Tibial nerve (tissue), 4 donors: Measurements from ENCODE around the gene SYT8. TPM values are rescaled to one million over a fixed set of nuclear protein-coding genes. Genes with fewer than 3 reads are reported as not detected.

ENCODE experiments used
- DNase-seq, 2 donors: peaks; one replicate each; pipeline ENCODE4 v3.0.0-alpha.2; 2019; ENCODE audit warnings: low spot score in 2 of 2
- H3K27ac ChIP-seq, 4 donors: fragments of 200-600 bp; sonication (generic) in 3 of 4; one replicate each; pipeline ENCODE4 v1.5.1; 2017 to 2019; ENCODE audit warnings: mild to moderate bottlenecking in 1 of 4
- H3K27me3 ChIP-seq, 2 donors: fragments of 200-600 bp; sonication (generic) in 1 of 2; one replicate each; pipeline versions ENCODE4 v1.5.1 to v1.6.0; 2017 to 2019
- H3K36me3 ChIP-seq, 3 donors: fragments of 200-600 bp; sonication (generic); one replicate each; pipeline ENCODE4 v1.5.1; 2018 to 2019
- H3K4me1 ChIP-seq, 4 donors: fragments of 200-600 bp; sonication (generic) in 3 of 4; one replicate each; pipeline ENCODE4 v1.5.1; 2017 to 2019
- H3K4me3 ChIP-seq, 4 donors: fragments of 200-600 bp; sonication (generic) in 3 of 4; one replicate each; pipeline ENCODE4 v1.5.1; 2017 to 2019; ENCODE audit warnings: mild to moderate bottlenecking in 1 of 4, moderate library complexity in 1 of 4
- H3K9me3 ChIP-seq, 4 donors: fragments of 200-600 bp; sonication (generic) in 3 of 4; one replicate each; pipeline ENCODE4 v1.5.1; 2017 to 2019
- EP300 ChIP-seq, 2 donors: sonication (generic); formaldehyde crosslinking; IDR thresholded peaks; one replicate each; pipeline ENCODE4 v1.6.1; 2017; ENCODE audit warnings: antibody characterized with exemption in 2 of 2, mild to moderate bottlenecking in 1 of 2
- POLR2A ChIP-seq, 2 donors: fragments of 450-650 bp; IDR thresholded peaks; one replicate each; pipeline ENCODE4 v1.6.1; 2017; ENCODE audit warnings: antibody characterized with exemption in 2 of 2, mild to moderate bottlenecking in 2 of 2, moderate library complexity in 2 of 2
- WGBS, 2 donors: methylation state at CpG; one replicate each; pipeline ENCODE4 v1.1.5; 2018; 5-methylcytosine and 5-hydroxymethylcytosine counted together
- total RNA-seq, 4 donors: library from RNA; depleted of rRNA; stranded (reverse); fragments of >200 nt; gene quantifications; one replicate each; pipeline ENCODE4 v1.1.0, GENCODE V29; 2016
- TF ChIP-seq, protein P1 (sequence below), 5 experiments: fragments of 200-600 bp in 3 of 5; fragments of 450-650 bp in 2 of 5; sonication (generic) in 3 of 5; IDR thresholded peaks; one replicate each; pipeline ENCODE4 v1.5.1; 2016 to 2019; ENCODE audit warnings: antibody characterized with exemption in 5 of 5, mild to moderate bottlenecking in 3 of 5, moderate library complexity in 2 of 5

SYT8 gene
- total RNA-seq, 4 donors from 2014 or later: 0.39 to 4.2 (median 1.0) TPM; not detected in 1

DNA sequence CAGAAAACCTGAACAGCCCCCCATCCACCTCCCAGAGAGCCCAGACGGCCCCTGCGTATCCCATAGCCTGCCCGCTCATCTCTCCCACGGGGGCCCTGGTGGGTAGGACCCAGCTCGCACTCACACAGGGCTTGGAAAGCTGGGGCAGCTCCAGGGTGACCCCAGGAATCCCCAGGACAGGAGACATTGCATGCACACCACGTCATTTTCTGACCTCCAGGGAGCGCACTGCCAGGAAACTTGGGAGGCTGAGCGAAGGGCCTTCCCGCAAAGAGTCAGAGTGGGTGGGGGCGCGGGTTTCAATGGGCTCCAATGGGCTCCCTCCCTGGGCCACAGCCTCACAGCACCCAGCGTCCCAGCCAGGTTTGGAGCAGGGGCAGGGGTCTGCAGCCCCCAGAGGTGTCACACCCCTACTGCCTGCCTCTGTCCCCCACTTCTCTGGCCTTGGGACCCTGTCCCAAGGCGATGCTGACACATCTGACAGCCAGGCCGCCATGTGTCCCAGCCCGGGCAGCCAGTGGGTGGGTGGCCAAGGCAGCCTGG, 8.2 kb upstream of the SYT8 start:
- no peak for TF ChIP-seq POLR2A (IDR thresholded peaks at IDR 0.05)
- TF ChIP-seq, protein P1, sequence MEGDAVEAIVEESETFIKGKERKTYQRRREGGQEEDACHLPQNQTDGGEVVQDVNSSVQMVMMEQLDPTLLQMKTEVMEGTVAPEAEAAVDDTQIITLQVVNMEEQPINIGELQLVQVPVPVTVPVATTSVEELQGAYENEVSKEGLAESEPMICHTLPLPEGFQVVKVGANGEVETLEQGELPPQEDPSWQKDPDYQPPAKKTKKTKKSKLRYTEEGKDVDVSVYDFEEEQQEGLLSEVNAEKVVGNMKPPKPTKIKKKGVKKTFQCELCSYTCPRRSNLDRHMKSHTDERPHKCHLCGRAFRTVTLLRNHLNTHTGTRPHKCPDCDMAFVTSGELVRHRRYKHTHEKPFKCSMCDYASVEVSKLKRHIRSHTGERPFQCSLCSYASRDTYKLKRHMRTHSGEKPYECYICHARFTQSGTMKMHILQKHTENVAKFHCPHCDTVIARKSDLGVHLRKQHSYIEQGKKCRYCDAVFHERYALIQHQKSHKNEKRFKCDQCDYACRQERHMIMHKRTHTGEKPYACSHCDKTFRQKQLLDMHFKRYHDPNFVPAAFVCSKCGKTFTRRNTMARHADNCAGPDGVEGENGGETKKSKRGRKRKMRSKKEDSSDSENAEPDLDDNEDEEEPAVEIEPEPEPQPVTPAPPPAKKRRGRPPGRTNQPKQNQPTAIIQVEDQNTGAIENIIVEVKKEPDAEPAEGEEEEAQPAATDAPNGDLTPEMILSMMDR (IDR thresholded peaks at IDR 0.05): peak in 1 of 5 experiments; percentile 14
- Histone ChIP-seq H3K9me3 (no peaks in the 10 kb centered on the region), H3K27ac (peak overlapping the region; percentile 73 to 91 (median 82)), H3K4me3 (no peak overlapping the region), H3K36me3 (no peaks in the 10 kb centered on the region), H3K4me1 (peaks cover 0 to 84% (median 40%) of the 10 kb centered on the region in 4 donors), H3K27me3 (no peaks in the 10 kb centered on the region)
- peak in 1 of 2 donors; percentile 40 for DNase-seq
- 38 to 46% methylated on average over 9 to 15 of the region's 15 CpGs for WGBS, 2 donors

DNA sequence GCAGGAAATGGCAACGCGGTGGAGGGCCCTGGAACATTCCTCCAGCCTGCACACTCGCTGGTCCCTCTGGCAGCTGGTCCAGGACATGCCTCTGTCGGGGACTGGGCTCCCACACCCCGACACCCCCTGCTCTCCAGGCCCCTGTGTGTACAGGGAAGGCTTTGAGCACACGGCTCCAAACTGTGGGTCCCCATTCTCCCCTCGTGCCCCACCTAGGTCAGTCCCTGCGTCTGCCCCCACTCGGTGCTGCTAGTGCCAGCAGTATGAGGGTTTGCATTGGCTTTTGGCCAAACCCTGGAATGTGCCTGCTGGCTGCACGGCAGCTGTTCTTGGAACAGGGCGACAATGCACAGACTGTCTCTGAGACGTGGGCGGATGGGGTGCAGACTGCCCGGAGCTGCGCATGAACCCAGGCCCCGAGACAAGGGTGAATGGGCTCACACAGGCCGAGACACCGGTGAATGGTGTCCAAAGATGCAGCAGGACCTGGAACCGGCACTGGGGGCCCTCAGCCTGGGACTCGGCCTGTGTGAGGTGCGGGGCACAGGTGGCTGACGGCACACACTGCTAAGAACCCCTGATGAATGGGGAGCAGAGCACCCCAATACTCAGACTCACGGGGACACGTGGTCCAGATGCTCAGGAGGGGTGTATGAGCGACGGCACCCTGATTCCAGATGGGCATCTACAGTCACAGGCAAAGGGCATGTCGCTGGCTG, 7.5 kb upstream of the SYT8 start:
- WGBS, 2 donors: 25 to 40% methylated on average over 22 to 24 of the region's 27 CpGs
- Histone ChIP-seq H3K4me1 (peaks cover 0 to 90% (median 41%) of the 10 kb centered on the region in 4 donors), H3K36me3 (no peaks in the 10 kb centered on the region), H3K27me3 (no peaks in the 10 kb centered on the region), H3K4me3 (no peak overlapping the region), H3K27ac (peak overlapping the region; percentile 73 to 91 (median 82)), H3K9me3 (no peaks in the 10 kb centered on the region)
- peak; percentile 38 to 59 for DNase-seq
- TF ChIP-seq POLR2A (IDR thresholded peaks at IDR 0.05) (peak in 1 of 2 donors; percentile 18), EP300 (IDR thresholded peaks at IDR 0.05) (peak; percentile 65 to 98)
- TF ChIP-seq, protein P1 (IDR thresholded peaks at IDR 0.05): no peak

DNA sequence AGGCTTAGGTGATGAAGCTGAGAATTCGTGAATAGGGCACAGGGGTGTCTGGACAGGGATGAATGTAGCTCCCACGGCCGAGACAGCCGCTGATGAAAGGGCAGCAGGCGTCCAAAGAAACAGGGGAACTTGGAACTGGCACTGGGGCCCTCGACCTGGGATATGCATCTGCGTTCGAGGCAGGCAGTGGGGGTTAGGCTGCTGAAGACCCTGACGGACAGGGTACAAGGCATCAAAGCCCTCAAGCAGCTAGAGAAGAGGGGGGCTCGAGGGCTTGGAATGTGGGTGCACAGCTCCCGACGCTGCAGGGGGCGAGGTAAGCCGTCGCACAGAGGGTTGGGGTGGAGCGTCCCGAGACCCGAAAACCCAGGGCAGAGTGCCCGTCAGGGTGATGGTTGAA, 6.9 kb upstream of the SYT8 start:
- Histone ChIP-seq H3K9me3 (no peaks in the 10 kb centered on the region), H3K4me3 (no peak overlapping the region), H3K27me3 (no peaks in the 10 kb centered on the region), H3K27ac (peak overlapping the region; percentile 5 to 91 (median 67)), H3K4me1 (peaks cover 0 to 93% (median 48%) of the 10 kb centered on the region in 4 donors), H3K36me3 (no peaks in the 10 kb centered on the region)
- DNase-seq: no peak
- TF ChIP-seq, protein P1 (IDR thresholded peaks at IDR 0.05): no peak
- TF ChIP-seq POLR2A (IDR thresholded peaks at IDR 0.05) (no peak), EP300 (IDR thresholded peaks at IDR 0.05) (no peak)
- 63 to 64% methylated on average over 18 to 19 of the region's 19 CpGs for WGBS, 2 donors

DNA sequence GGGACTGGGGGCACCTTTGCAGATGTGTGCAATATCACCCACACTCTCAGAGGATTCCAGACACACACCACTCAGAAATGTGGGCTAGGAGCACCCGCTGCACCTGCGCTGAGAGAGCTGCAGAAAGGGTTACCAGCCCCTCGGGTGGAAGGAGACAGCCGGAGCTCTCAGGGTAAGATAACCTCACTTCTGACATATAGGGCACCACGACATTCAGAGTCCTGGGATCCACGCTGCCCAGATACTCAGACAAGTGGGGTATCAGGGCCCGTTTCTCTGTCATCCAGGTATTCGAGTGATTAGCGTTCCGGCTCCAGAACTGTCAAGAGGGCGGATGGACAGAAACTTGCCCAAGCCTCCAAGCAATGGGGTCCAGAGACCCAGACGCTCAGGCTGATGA, 6.2 kb upstream of the SYT8 start:
- Histone ChIP-seq H3K27me3 (no peaks in the 10 kb centered on the region), H3K27ac (peak overlapping the region in 3 of 4 donors; percentile 61 to 91 (median 73)), H3K9me3 (no peaks in the 10 kb centered on the region), H3K4me1 (peaks cover 0 to 94% (median 48%) of the 10 kb centered on the region in 4 donors), H3K36me3 (no peaks in the 10 kb centered on the region), H3K4me3 (no peak overlapping the region)
- DNase-seq: no peak
- 90% methylated on average over 12 of the region's 12 CpGs for WGBS, 2 donors
- TF ChIP-seq, protein P1 (IDR thresholded peaks at IDR 0.05): no peak
- TF ChIP-seq POLR2A (IDR thresholded peaks at IDR 0.05) (no peak), EP300 (IDR thresholded peaks at IDR 0.05) (no peak)
